HepG2 (cell line): ENCODE results near the gene RAD18. TPM values are rescaled to one million over a fixed set of nuclear protein-coding genes. Genes with fewer than 3 reads are reported as not detected.
A peak's percentile ranks its signal among the peaks of the same experiment; 100 is the strongest.

ENCODE experiments used
- BRD4 ChIP-seq: sonication (generic); formaldehyde crosslinking; IDR thresholded peaks from 2 replicates; pipeline ENCODE4 v1.4.0; 2020; ENCODE audit warnings: missing genetic modification reagents
- DPF2 ChIP-seq: sonication (generic); formaldehyde crosslinking; IDR thresholded peaks from 2 replicates; pipeline ENCODE4 v1.4.0; 2020; ENCODE audit warnings: mild to moderate bottlenecking, low read depth, missing genetic modification reagents, borderline replicate concordance
- FOXJ3 ChIP-seq: sonication (generic); formaldehyde crosslinking; IDR thresholded peaks from 2 replicates; pipeline ENCODE4 v1.4.0; 2020; ENCODE audit warnings: missing genetic modification reagents, mild to moderate bottlenecking, borderline replicate concordance
- FOXP4 ChIP-seq: sonication (generic); formaldehyde crosslinking; IDR thresholded peaks from 2 replicates; pipeline ENCODE4 v1.4.0; 2020; ENCODE audit warnings: missing genetic modification reagents
- GPBP1L1 ChIP-seq: sonication (generic); formaldehyde crosslinking; IDR thresholded peaks from 2 replicates; pipeline ENCODE4 v1.5.0; 2020; ENCODE audit warnings: mild to moderate bottlenecking, missing genetic modification reagents
- KAT8 ChIP-seq: IDR thresholded peaks from 2 replicates; pipeline ENCODE4 v1.6.1; 2016; ENCODE audit warnings: missing genetic modification reagents, missing compliant biosample characterization
- MIXL1 ChIP-seq: IDR thresholded peaks from 2 replicates; pipeline ENCODE4 v1.6.1; 2016
- NFE2 ChIP-seq: sonication (generic); formaldehyde crosslinking; IDR thresholded peaks from 2 replicates; pipeline ENCODE4 v1.4.0; 2020; ENCODE audit warnings: missing genetic modification reagents
- RBFOX2 ChIP-seq: fragments of 200-400 bp; formaldehyde crosslinking; IDR thresholded peaks from 2 replicates; pipeline ENCODE4 v1.6.1; 2017; ENCODE audit warnings: low read depth, mild to moderate bottlenecking, low read length
- SOX5 ChIP-seq: IDR thresholded peaks from 2 replicates; pipeline ENCODE4 v1.6.1; 2016; ENCODE audit warnings: borderline replicate concordance
- U2AF1 ChIP-seq: fragments of 200-400 bp; formaldehyde crosslinking; optimal IDR thresholded peaks from 2 replicates; pipeline ENCODE3; 2017; ENCODE audit warnings: mild to moderate bottlenecking, low read depth, low read length
- ZBTB43 ChIP-seq: sonication (generic); formaldehyde crosslinking; conservative IDR thresholded peaks from 2 replicates; pipeline ENCODE4 v1.4.0; 2020; ENCODE audit warnings: missing genetic modification reagents
- ZFP36 ChIP-seq: fragments of 150-350 bp; IDR thresholded peaks from 2 replicates; pipeline ENCODE4 v1.6.1; 2018; ENCODE audit warnings: borderline replicate concordance, low read length, low read depth; ENCODE audit not compliant: partially characterized antibody
- ZNF512 ChIP-seq: sonication (generic); formaldehyde crosslinking; IDR thresholded peaks from 2 replicates; pipeline ENCODE4 v1.4.0; 2020; ENCODE audit warnings: mild to moderate bottlenecking, missing genetic modification reagents
- ZNF770 ChIP-seq: sonication (generic); formaldehyde crosslinking; IDR thresholded peaks from 2 replicates; pipeline ENCODE4 v1.5.0; 2020; ENCODE audit warnings: mild to moderate bottlenecking, missing genetic modification reagents
- polyA plus RNA-seq, 8 experiments: library from polyadenylated mRNA; depleted of rRNA in 3 of 8; stranded (reverse) in 7 of 8; unstranded in 1 of 8; fragments of >200 nt; fragmentation: Illumina TruSeq in 4 of 8; extraction: Trizol in 4 of 8; gene quantifications; 2 replicates each; pipeline versions ENCODE4 v1.2.1 to v1.2.3, GENCODE V29; 2011 to 2016; ENCODE audit warnings: low read depth in 4 of 8, missing spikeins in 1 of 8, mixed read lengths in 1 of 8; ENCODE audit not compliant: insufficient read depth in 1 of 8
- total RNA-seq, 5 experiments: library from RNA; depleted of rRNA; stranded (reverse); fragments of >200 nt; fragmentation: Illumina TruSeq; extraction: Trizol; gene quantifications; 2 replicates each; pipeline ENCODE4 v1.2.3, GENCODE V29; 2016; ENCODE audit warnings: low read depth in 1 of 5

The RAD18 gene
- total and polyA plus RNA-seq, 2 of the 13 experiments (the other 11 are each of a cell fraction or from before 2014, with no cell fraction given): 5.9 to 20.7 TPM

- TF ChIP-seq MIXL1 (CRISPR knock-in tag) (peak; percentile 76), ZNF770 (no peak), GPBP1L1 (CRISPR knock-in tag) (no peak), RBFOX2 (peak; percentile 58), U2AF1 (peak; percentile 1), SOX5 (CRISPR knock-in tag) (peak; percentile 81), ZBTB43 (no peak), FOXP4 (CRISPR knock-in tag) (peak; percentile 83), ZNF512 (CRISPR knock-in tag) (0 out of 2 replicates have a peak, but pooled peaks have one; percentile 9), ZFP36 (no peak), NFE2 (CRISPR knock-in tag) (no peak), BRD4 (CRISPR knock-in tag) (peak; percentile 83), DPF2 (CRISPR knock-in tag) (peak; percentile 73; the same call in 1 of the 2 replicates), FOXJ3 (CRISPR knock-in tag) (peak; percentile 70; the same call in 1 of the 2 replicates), KAT8 (CRISPR knock-in tag) (peak; percentile 62)
These were observed 1.4 kb upstream of the RAD18 start (continued) for GRCh38 chr3:8964436-8965370.
